K562 (cell line): ENCODE data around the gene RNF4. TPM values are rescaled to one million over a fixed set of nuclear protein-coding genes. Genes with fewer than 3 reads are reported as not detected.

ENCODE experiments used
- ATAC-seq: fragments of 200-7000 bp; cut with Tn5 transposase; 3 replicates; pipeline ENCODE4 v1.9.1; 2020; ENCODE audit warnings: moderate library complexity
- BruUV-seq: library from RNA; stranded (reverse); fragments of 400-500 nt; replicated peaks from 2 replicates; lab custom pipeline; 2021; lab: Mats Ljungman, UMichigan
- CTCF ChIA-PET: fragments of 300-600 bp; formaldehyde crosslinking; extraction: SDS; loops from one replicate; lab custom pipeline; 2021; ENCODE audit warnings: low intra/inter-chr PET ratio; lab: Yijun Ruan, JAX
- POLR2A ChIA-PET: fragments of 300-600, 350-650 bp; sonication (Branson Sonifier 250); formaldehyde crosslinking; extraction: SDS; loops from one replicate; lab custom pipeline; 2021; ENCODE audit warnings: antibody characterized with exemption, inconsistent platforms; lab: Yijun Ruan, JAX
- DNase-seq, 4 experiments: peaks; one replicate each; pipeline versions ENCODE4 v3.0.0 to v3.0.0-alpha.2; 2011 to 2018; ENCODE audit warnings: low spot score in 3 of 4, mixed read lengths in 3 of 4; ENCODE audit errors: extremely low read depth in 1 of 4
- FAIRE-seq: peaks from 2 replicates; lab custom pipeline; 2011; peaks lifted over from hg19 to GRCh38; lab: Jason Lieb, UNC
- H2AFZ ChIP-seq: 2 replicates; pipeline ENCODE4 v1.6.0; 2011; ENCODE audit warnings: low read depth, low read length, control low read depth, inconsistent platforms
- H3K27ac ChIP-seq: fragments of 200-600 bp; 3 replicates; pipeline ENCODE4 v1.8.0; 2011; ENCODE audit warnings: low read depth, mild to moderate bottlenecking, control low read depth, inconsistent platforms, low read length, moderate library complexity, mixed read lengths; ENCODE audit errors: extremely low read depth
- H3K27me3 ChIP-seq, 2 experiments: fragments of 300-600 bp in 1 of 2; 2 replicates in 1 of 2; 3 replicates in 1 of 2; pipeline versions ENCODE4 v1.6.0 to v1.8.0; 2011; ENCODE audit warnings: inconsistent platforms in 2 of 2, low read length in 2 of 2, mild to moderate bottlenecking in 1 of 2, mixed read lengths in 1 of 2, moderate library complexity in 1 of 2; ENCODE audit not compliant: control insufficient read depth in 2 of 2, insufficient read depth in 2 of 2
- H3K36me3 ChIP-seq: fragments of 300-600 bp; 3 replicates; pipeline ENCODE4 v1.8.0; 2011; ENCODE audit warnings: mild to moderate bottlenecking, low read length, inconsistent platforms; ENCODE audit not compliant: control insufficient read depth, insufficient read depth
- H3K4me1 ChIP-seq, 2 experiments: fragments of 200-600 bp in 1 of 2; replicated peaks in 1 of 2; 2 replicates in 1 of 2; 3 replicates in 1 of 2; pipeline versions ENCODE4 v1.5.1 to v1.8.0; 2011; ENCODE audit warnings: inconsistent platforms in 2 of 2, low read length in 2 of 2, mild to moderate bottlenecking in 1 of 2, mixed read lengths in 1 of 2, moderate library complexity in 1 of 2; ENCODE audit not compliant: control insufficient read depth in 2 of 2, insufficient read depth in 2 of 2
- H3K4me2 ChIP-seq: 2 replicates; pipeline ENCODE4 v1.6.1; 2011; ENCODE audit warnings: low read length, control low read depth, inconsistent platforms, mixed read lengths; ENCODE audit not compliant: insufficient read depth
- H3K4me3 ChIP-seq: fragments of 200-600 bp; sonication (generic), shearing (Covaris generic); 2 replicates; pipeline ENCODE4 v1.5.1; 2016; ENCODE audit warnings: control low read depth, inconsistent platforms
- H3K79me2 ChIP-seq: fragments of 200-600 bp; 3 replicates; pipeline ENCODE4 v1.8.0; 2011; ENCODE audit warnings: low read length, inconsistent platforms; ENCODE audit not compliant: control insufficient read depth, insufficient read depth
- H3K9ac ChIP-seq, 2 experiments: 2 replicates each; pipeline versions ENCODE4 v1.6.0 to v1.6.1; 2011; ENCODE audit warnings: low read depth in 2 of 2, low read length in 2 of 2, control low read depth in 1 of 2, inconsistent platforms in 1 of 2, mild to moderate bottlenecking in 1 of 2, mixed read lengths in 1 of 2; ENCODE audit not compliant: insufficient read depth in 1 of 2
- H3K9me1 ChIP-seq: one replicate; pipeline ENCODE4 v1.6.0; 2011; ENCODE audit warnings: inconsistent platforms, mild to moderate bottlenecking, low read length, moderate library complexity; ENCODE audit not compliant: control insufficient read depth, insufficient read depth
- H3K9me3 ChIP-seq: replicated peaks from 2 replicates; pipeline ENCODE4 v1.5.1; 2011; ENCODE audit warnings: low read depth, low read length, inconsistent platforms; ENCODE audit not compliant: control insufficient read depth, insufficient read depth
- H4K20me1 ChIP-seq: replicated peaks from 2 replicates; pipeline ENCODE4 v1.6.1; 2011; ENCODE audit warnings: low read length, inconsistent platforms, mixed read lengths; ENCODE audit not compliant: control insufficient read depth, insufficient read depth
- CEBPZ ChIP-seq: fragments of 150-350 bp; IDR thresholded peaks from 2 replicates; pipeline ENCODE4 v1.6.1; 2014; ENCODE audit warnings: low read depth, mild to moderate bottlenecking, low read length, borderline replicate concordance
- GABPB2 ChIP-seq: fragments of 250-450 bp; sonication (Bioruptor Pico); conservative IDR thresholded peaks from 2 replicates; pipeline ENCODE4 v1.5.1; 2021; ENCODE audit warnings: mild to moderate bottlenecking
- GATA2 ChIP-seq: sonication (generic); formaldehyde crosslinking; IDR thresholded peaks from 2 replicates; pipeline ENCODE4 v1.4.0; 2020; ENCODE audit warnings: mild to moderate bottlenecking, missing genetic modification reagents
- HDAC2 ChIP-seq: fragments of 450-650 bp; IDR thresholded peaks from 2 replicates; pipeline ENCODE4 v1.6.1; 2016; ENCODE audit warnings: mild to moderate bottlenecking
- HMGN3 ChIP-seq: IDR thresholded peaks from 2 replicates; pipeline ENCODE4 v1.6.1; 2011; ENCODE audit warnings: borderline replicate concordance, low read depth, mild to moderate bottlenecking, mixed read lengths, low read length; ENCODE audit not compliant: insufficient read length; ENCODE audit errors: extremely low read depth
- NR3C1 ChIP-seq: sonication (generic); formaldehyde crosslinking; IDR thresholded peaks from 2 replicates; pipeline ENCODE4 v1.8.1; 2022; ENCODE audit warnings: missing genetic modification reagents
- TRIM28 ChIP-seq: fragments of 450-650 bp; IDR thresholded peaks from 2 replicates; pipeline ENCODE4 v1.6.1; 2017
- ZNF121 ChIP-seq: sonication (generic); formaldehyde crosslinking; conservative IDR thresholded peaks from 2 replicates; pipeline ENCODE4 v1.8.0; 2022; ENCODE audit warnings: missing genetic modification reagents
- ZNF3 ChIP-seq: fragments of 250-450 bp; sonication (Bioruptor Pico); IDR thresholded peaks from 2 replicates; pipeline ENCODE4 v1.5.0; 2021; ENCODE audit warnings: mild to moderate bottlenecking, moderate library complexity
- ZNF699 ChIP-seq: fragments of 250-450 bp; sonication (Bioruptor Pico); IDR thresholded peaks from 2 replicates; pipeline ENCODE4 v1.8.0; 2021; ENCODE audit warnings: mild to moderate bottlenecking, moderate library complexity; ENCODE audit not compliant: insufficient replicate concordance
- WGBS: fragments of 100-300 bp; shearing (Covaris generic); methylation state at CpG from one replicate; pipeline ENCODE4 v1.1.6; 2016; ENCODE audit warnings: low coverage, mixed read lengths; ENCODE audit not compliant: insufficient coverage; ENCODE audit errors: missing lambda C conversion rate; 5-methylcytosine and 5-hydroxymethylcytosine counted together
- in situ Hi-C: fragments of 300-500 bp; cut with MboI; formaldehyde crosslinking; loops from 4 replicates; pipeline ENCODE4 v1.15.0; 2018; ENCODE audit warnings: inconsistent platforms, mixed read lengths
- intact Hi-C: fragments of 100-400 bp; cut with micrococcal nuclease; formaldehyde crosslinking; loops from 2 replicates; pipeline ENCODE4 v1.14.2; 2022
- polyA plus RNA-seq, 8 experiments: library from polyadenylated mRNA; depleted of rRNA in 4 of 8; stranded (reverse) in 5 of 8; unstranded in 3 of 8; fragments of >200 nt; fragmentation: Nextera tagmentation in 2 of 8; fragmentation: Illumina TruSeq in 1 of 8; extraction: Ambion mirVana in 2 of 8; extraction: Trizol in 1 of 8; gene quantifications; 2 replicates each; pipeline versions ENCODE4 v1.2.1 to v1.2.3, GENCODE V29; 2011 to 2014; ENCODE audit warnings: inconsistent platforms in 1 of 8, missing spikeins in 1 of 8
- total RNA-seq, 7 experiments: library from RNA; depleted of rRNA in 6 of 7; stranded (reverse); fragments of >200 nt in 6 of 7; fragmentation: Illumina TruSeq in 2 of 7; extraction: Trizol in 2 of 7; gene quantifications; 2 replicates each; pipeline versions ENCODE4 v1.2.1 to v1.2.3, GENCODE V29; 2011 to 2021; ENCODE audit warnings: low replicate concordance in 1 of 7
- TF ChIP-seq, protein P1 (sequence below): conservative IDR thresholded peaks from 2 replicates; pipeline ENCODE4 v1.6.1; 2011; ENCODE audit warnings: low read depth, mild to moderate bottlenecking, low read length; ENCODE audit not compliant: control insufficient read depth
- TF ChIP-seq, protein P2 (sequence below): sonication (generic); formaldehyde crosslinking; IDR thresholded peaks from 2 replicates; pipeline ENCODE4 v1.8.0; 2022; ENCODE audit warnings: mild to moderate bottlenecking, missing genetic modification reagents, borderline replicate concordance
- TF ChIP-seq, protein P3 (sequence below): fragments of 450-650 bp; IDR thresholded peaks from 2 replicates; pipeline ENCODE4 v1.6.1; 2014; ENCODE audit warnings: low read depth, mild to moderate bottlenecking, moderate library complexity, borderline replicate concordance

The RNF4 gene
- total and polyA plus RNA-seq, 9 of the 15 experiments (the other 6 are each of a cell fraction or from before 2014, with no cell fraction given), result 19.2 to 59.3 (median 44.8) TPM

DNA sequence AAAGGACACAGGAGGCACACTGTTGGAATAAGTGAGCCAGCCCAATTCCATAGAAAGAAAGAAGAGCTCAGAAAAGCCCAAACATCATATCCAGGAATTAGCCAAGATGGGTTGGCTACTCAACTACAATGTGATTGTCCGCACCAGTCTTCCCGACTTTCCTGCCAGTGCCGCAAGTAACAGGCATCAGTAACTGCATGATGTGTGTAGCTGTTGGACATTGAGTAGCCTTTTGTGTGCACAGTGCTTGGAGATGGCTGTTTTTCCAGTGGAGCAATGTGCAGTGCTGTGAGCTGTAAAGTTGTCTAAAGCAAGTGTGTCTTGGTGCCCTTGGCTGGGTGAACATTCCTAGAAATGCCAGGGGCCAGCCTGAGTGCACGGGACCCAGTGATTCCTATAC lies 38.4 kb downstream of the RNF4 start (continued):
- TF ChIP-seq, protein P1, sequence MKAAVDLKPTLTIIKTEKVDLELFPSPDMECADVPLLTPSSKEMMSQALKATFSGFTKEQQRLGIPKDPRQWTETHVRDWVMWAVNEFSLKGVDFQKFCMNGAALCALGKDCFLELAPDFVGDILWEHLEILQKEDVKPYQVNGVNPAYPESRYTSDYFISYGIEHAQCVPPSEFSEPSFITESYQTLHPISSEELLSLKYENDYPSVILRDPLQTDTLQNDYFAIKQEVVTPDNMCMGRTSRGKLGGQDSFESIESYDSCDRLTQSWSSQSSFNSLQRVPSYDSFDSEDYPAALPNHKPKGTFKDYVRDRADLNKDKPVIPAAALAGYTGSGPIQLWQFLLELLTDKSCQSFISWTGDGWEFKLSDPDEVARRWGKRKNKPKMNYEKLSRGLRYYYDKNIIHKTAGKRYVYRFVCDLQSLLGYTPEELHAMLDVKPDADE, result no peak
- no peak for TF ChIP-seq ZNF3 (CRISPR knock-in tag)
- TF ChIP-seq, protein P2, sequence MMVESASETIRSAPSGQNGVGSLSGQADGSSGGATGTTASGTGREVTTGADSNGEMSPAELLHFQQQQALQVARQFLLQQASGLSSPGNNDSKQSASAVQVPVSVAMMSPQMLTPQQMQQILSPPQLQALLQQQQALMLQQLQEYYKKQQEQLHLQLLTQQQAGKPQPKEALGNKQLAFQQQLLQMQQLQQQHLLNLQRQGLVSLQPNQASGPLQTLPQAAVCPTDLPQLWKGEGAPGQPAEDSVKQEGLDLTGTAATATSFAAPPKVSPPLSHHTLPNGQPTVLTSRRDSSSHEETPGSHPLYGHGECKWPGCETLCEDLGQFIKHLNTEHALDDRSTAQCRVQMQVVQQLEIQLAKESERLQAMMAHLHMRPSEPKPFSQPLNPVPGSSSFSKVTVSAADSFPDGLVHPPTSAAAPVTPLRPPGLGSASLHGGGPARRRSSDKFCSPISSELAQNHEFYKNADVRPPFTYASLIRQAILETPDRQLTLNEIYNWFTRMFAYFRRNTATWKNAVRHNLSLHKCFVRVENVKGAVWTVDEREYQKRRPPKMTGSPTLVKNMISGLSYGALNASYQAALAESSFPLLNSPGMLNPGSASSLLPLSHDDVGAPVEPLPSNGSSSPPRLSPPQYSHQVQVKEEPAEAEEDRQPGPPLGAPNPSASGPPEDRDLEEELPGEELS (CRISPR knock-in tag), result no peak
- TF ChIP-seq ZNF121 (CRISPR knock-in tag), result no peak

GRCh38 chr4:2507855-2508254 lies 38.9 kb downstream of the RNF4 start:
- CTCF ChIA-PET, result no interaction called here
- Histone ChIP-seq H3K9me3 (no peaks in the 10 kb centered on the region), H2AFZ (no peak overlapping the region), H3K4me1 (no peaks in the 10 kb centered on the region; a peak in 1 of 5 replicates), H3K27ac (no peak overlapping the region), H3K9ac (no peak overlapping the region), H3K36me3 (peaks cover 87% of the 10 kb centered on the region), H3K27me3 (no peaks in the 10 kb centered on the region), H3K4me2 (no peak overlapping the region), H4K20me1 (peaks cover 9% of the 10 kb centered on the region; the same call in 1 of the 2 replicates), H3K79me2 (peaks cover 17% of the 10 kb centered on the region; the same call in 2 of the 3 replicates), H3K4me3 (no peak overlapping the region), H3K9me1 (peaks cover 4% of the 10 kb centered on the region)
- FAIRE-seq (no peak), DNase-seq (no peak), ATAC-seq (no peak)
- in situ Hi-C loops, result no loop called here
- POLR2A ChIA-PET, result interaction anchor here (0.5 to 1.3 kb wide), 2 partner anchors 8 to 21 kb away, joined by 4 read pairs; no protein-coding TSS in a partner anchor
- WGBS, result 94% methylated on average over 7 of the region's 7 CpGs
- intact Hi-C loops, result no loop called here
- BruUV-seq, result no TSS peak
- TF ChIP-seq HDAC2 (no peak), ZNF699 (CRISPR knock-in tag) (no peak), GATA2 (CRISPR knock-in tag) (no peak), GABPB2 (CRISPR knock-in tag) (no peak), HMGN3 (no peak), NR3C1 (CRISPR knock-in tag) (no peak), TRIM28 (no peak), CEBPZ (no peak)
- TF ChIP-seq, protein P3, sequence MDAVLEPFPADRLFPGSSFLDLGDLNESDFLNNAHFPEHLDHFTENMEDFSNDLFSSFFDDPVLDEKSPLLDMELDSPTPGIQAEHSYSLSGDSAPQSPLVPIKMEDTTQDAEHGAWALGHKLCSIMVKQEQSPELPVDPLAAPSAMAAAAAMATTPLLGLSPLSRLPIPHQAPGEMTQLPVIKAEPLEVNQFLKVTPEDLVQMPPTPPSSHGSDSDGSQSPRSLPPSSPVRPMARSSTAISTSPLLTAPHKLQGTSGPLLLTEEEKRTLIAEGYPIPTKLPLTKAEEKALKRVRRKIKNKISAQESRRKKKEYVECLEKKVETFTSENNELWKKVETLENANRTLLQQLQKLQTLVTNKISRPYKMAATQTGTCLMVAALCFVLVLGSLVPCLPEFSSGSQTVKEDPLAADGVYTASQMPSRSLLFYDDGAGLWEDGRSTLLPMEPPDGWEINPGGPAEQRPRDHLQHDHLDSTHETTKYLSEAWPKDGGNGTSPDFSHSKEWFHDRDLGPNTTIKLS, result no peak
